GM18873 (cell line): ENCODE measurements around the gene DEPP1.

ENCODE experiments used
- ATAC-seq: cut with Tn5 transposase; IDR thresholded peaks from one replicate; pipeline ENCODE4 v1.9.1; 2021; ENCODE audit warnings: mild to moderate bottlenecking, moderate library complexity, moderate number of reproducible peaks; ENCODE audit not compliant: unreplicated experiment, low FRiP score

The DEPP1 gene

GRCh38 chr10:44993922-44994751, 15.5 kb upstream of the DEPP1 start:
- no peak for ATAC-seq

GRCh38 chr10:44993226-44993921, 14.8 kb upstream of the DEPP1 start:
- no peak for ATAC-seq

- ATAC-seq: no peak
Observed at GRCh38 chr10:44992732-44993225, 14.2 kb upstream of the DEPP1 start.

GRCh38 chr10:44992070-44992731, 13.6 kb upstream of the DEPP1 start:
- ATAC-seq: no peak

- ATAC-seq: no peak
Observed at GRCh38 chr10:44991571-44991970, 13.0 kb upstream of the DEPP1 start.

- no peak for ATAC-seq
Observed at GRCh38 chr10:44990965-44991364, 12.4 kb upstream of the DEPP1 start.

GRCh38 chr10:44990302-44990655, 11.7 kb upstream of the DEPP1 start:
- ATAC-seq: no peak

GRCh38 chr10:44989597-44990301, 11.1 kb upstream of the DEPP1 start:
- ATAC-seq: no peak

GRCh38 chr10:44988957-44989585, 10.5 kb upstream of the DEPP1 start:
- ATAC-seq: no peak

- ATAC-seq: no peak
Observed at GRCh38 chr10:44986670-44987069, 8.1 kb upstream of the DEPP1 start.

- no peak for ATAC-seq
Observed at GRCh38 chr10:44986179-44986578, 7.6 kb upstream of the DEPP1 start.

GRCh38 chr10:44985175-44985681, 6.6 kb upstream of the DEPP1 start:
- no peak for ATAC-seq

- no peak for ATAC-seq
Observed at GRCh38 chr10:44984671-44985101, 6.1 kb upstream of the DEPP1 start.

GRCh38 chr10:44983895-44984278, 5.3 kb upstream of the DEPP1 start:
- ATAC-seq: no peak

GRCh38 chr10:44983066-44983894, 4.7 kb upstream of the DEPP1 start:
- no peak for ATAC-seq

GRCh38 chr10:44982496-44982895, 3.9 kb upstream of the DEPP1 start:
- ATAC-seq: no peak

GRCh38 chr10:44982114-44982460, 3.5 kb upstream of the DEPP1 start:
- no peak for ATAC-seq

- peak; percentile 60 for ATAC-seq
Observed at GRCh38 chr10:44981172-44982113, 2.8 kb upstream of the DEPP1 start.
